Uterus (tissue), 2 donors: ENCODE results near the gene STUM.

Source experiments
- POLR2A ChIP-seq, 2 donors: fragments of 450-650 bp; IDR thresholded peaks; one replicate each; pipeline ENCODE4 v1.6.1; 2016; ENCODE audit warnings: antibody characterized with exemption in 2 of 2, mild to moderate bottlenecking in 1 of 2, moderate library complexity in 1 of 2
- TF ChIP-seq, protein P1 (sequence below), 4 experiments: fragments of 200-600 bp in 2 of 4; fragments of 450-650 bp in 2 of 4; sonication (generic) in 2 of 4; IDR thresholded peaks; one replicate each; pipeline ENCODE4 v1.5.1; 2016 to 2019; ENCODE audit warnings: antibody characterized with exemption in 4 of 4, mild to moderate bottlenecking in 2 of 4, moderate library complexity in 1 of 4

DNA sequence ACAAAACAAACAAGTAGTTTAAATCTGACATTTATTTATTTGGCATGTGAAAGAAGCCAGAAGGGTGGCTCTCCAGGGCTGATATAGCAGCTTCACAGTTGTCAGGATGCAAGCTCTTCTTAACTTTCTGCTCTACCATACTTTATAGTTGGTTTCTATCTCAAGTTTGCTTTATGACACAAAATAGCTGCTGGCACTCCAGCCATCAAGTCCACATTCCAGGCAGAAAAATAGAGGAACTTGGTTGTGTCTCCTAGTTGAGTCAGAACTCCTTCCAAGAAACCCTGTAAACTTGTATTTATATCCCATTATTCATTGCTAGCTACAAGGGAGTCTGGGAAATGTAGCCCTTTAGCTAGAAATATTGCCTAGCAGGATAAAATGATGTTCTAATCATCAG, 24.0 kb upstream of the STUM start:
- TF ChIP-seq, protein P1, sequence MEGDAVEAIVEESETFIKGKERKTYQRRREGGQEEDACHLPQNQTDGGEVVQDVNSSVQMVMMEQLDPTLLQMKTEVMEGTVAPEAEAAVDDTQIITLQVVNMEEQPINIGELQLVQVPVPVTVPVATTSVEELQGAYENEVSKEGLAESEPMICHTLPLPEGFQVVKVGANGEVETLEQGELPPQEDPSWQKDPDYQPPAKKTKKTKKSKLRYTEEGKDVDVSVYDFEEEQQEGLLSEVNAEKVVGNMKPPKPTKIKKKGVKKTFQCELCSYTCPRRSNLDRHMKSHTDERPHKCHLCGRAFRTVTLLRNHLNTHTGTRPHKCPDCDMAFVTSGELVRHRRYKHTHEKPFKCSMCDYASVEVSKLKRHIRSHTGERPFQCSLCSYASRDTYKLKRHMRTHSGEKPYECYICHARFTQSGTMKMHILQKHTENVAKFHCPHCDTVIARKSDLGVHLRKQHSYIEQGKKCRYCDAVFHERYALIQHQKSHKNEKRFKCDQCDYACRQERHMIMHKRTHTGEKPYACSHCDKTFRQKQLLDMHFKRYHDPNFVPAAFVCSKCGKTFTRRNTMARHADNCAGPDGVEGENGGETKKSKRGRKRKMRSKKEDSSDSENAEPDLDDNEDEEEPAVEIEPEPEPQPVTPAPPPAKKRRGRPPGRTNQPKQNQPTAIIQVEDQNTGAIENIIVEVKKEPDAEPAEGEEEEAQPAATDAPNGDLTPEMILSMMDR (IDR thresholded peaks at IDR 0.05) = no peak
- no peak for TF ChIP-seq POLR2A (IDR thresholded peaks at IDR 0.05)
